K562 (cell line): Measurements from ENCODE around the gene SETD5. TPM values are rescaled to one million over a fixed set of nuclear protein-coding genes. Genes with fewer than 3 reads are reported as not detected.
A peak's percentile ranks its signal among the peaks of the same experiment; 100 is the strongest.

Source experiments
- ATAC-seq: fragments of 200-7000 bp; cut with Tn5 transposase; 3 replicates; pipeline ENCODE4 v1.9.1; 2020; ENCODE audit warnings: moderate library complexity
- BruUV-seq: library from RNA; stranded (reverse); fragments of 400-500 nt; replicated peaks from 2 replicates; lab custom pipeline; 2021; lab: Mats Ljungman, UMichigan
- CTCF ChIA-PET: fragments of 300-600 bp; formaldehyde crosslinking; extraction: SDS; loops from one replicate; lab custom pipeline; 2021; ENCODE audit warnings: low intra/inter-chr PET ratio; lab: Yijun Ruan, JAX
- POLR2A ChIA-PET: fragments of 300-600, 350-650 bp; sonication (Branson Sonifier 250); formaldehyde crosslinking; extraction: SDS; loops from one replicate; lab custom pipeline; 2021; ENCODE audit warnings: antibody characterized with exemption, inconsistent platforms; lab: Yijun Ruan, JAX
- DNase-seq, 4 experiments: peaks; one replicate each; pipeline versions ENCODE4 v3.0.0 to v3.0.0-alpha.2; 2011 to 2018; ENCODE audit warnings: low spot score in 3 of 4, mixed read lengths in 3 of 4; ENCODE audit errors: extremely low read depth in 1 of 4
- FAIRE-seq: peaks from 2 replicates; lab custom pipeline; 2011; peaks lifted over from hg19 to GRCh38; lab: Jason Lieb, UNC
- H2AFZ ChIP-seq: 2 replicates; pipeline ENCODE4 v1.6.0; 2011; ENCODE audit warnings: low read depth, low read length, control low read depth, inconsistent platforms
- H3K27ac ChIP-seq: fragments of 200-600 bp; 3 replicates; pipeline ENCODE4 v1.8.0; 2011; ENCODE audit warnings: low read depth, mild to moderate bottlenecking, control low read depth, inconsistent platforms, low read length, moderate library complexity, mixed read lengths; ENCODE audit errors: extremely low read depth
- H3K27me3 ChIP-seq, 2 experiments: fragments of 300-600 bp in 1 of 2; 2 replicates in 1 of 2; 3 replicates in 1 of 2; pipeline versions ENCODE4 v1.6.0 to v1.8.0; 2011; ENCODE audit warnings: inconsistent platforms in 2 of 2, low read length in 2 of 2, mild to moderate bottlenecking in 1 of 2, mixed read lengths in 1 of 2, moderate library complexity in 1 of 2; ENCODE audit not compliant: control insufficient read depth in 2 of 2, insufficient read depth in 2 of 2
- H3K36me3 ChIP-seq: fragments of 300-600 bp; 3 replicates; pipeline ENCODE4 v1.8.0; 2011; ENCODE audit warnings: mild to moderate bottlenecking, low read length, inconsistent platforms; ENCODE audit not compliant: control insufficient read depth, insufficient read depth
- H3K4me1 ChIP-seq, 2 experiments: fragments of 200-600 bp in 1 of 2; replicated peaks in 1 of 2; 2 replicates in 1 of 2; 3 replicates in 1 of 2; pipeline versions ENCODE4 v1.5.1 to v1.8.0; 2011; ENCODE audit warnings: inconsistent platforms in 2 of 2, low read length in 2 of 2, mild to moderate bottlenecking in 1 of 2, mixed read lengths in 1 of 2, moderate library complexity in 1 of 2; ENCODE audit not compliant: control insufficient read depth in 2 of 2, insufficient read depth in 2 of 2
- H3K4me2 ChIP-seq: 2 replicates; pipeline ENCODE4 v1.6.1; 2011; ENCODE audit warnings: low read length, control low read depth, inconsistent platforms, mixed read lengths; ENCODE audit not compliant: insufficient read depth
- H3K4me3 ChIP-seq: fragments of 200-600 bp; sonication (generic), shearing (Covaris generic); 2 replicates; pipeline ENCODE4 v1.5.1; 2016; ENCODE audit warnings: control low read depth, inconsistent platforms
- H3K79me2 ChIP-seq: fragments of 200-600 bp; 3 replicates; pipeline ENCODE4 v1.8.0; 2011; ENCODE audit warnings: low read length, inconsistent platforms; ENCODE audit not compliant: control insufficient read depth, insufficient read depth
- H3K9ac ChIP-seq, 2 experiments: 2 replicates each; pipeline versions ENCODE4 v1.6.0 to v1.6.1; 2011; ENCODE audit warnings: low read depth in 2 of 2, low read length in 2 of 2, control low read depth in 1 of 2, inconsistent platforms in 1 of 2, mild to moderate bottlenecking in 1 of 2, mixed read lengths in 1 of 2; ENCODE audit not compliant: insufficient read depth in 1 of 2
- H3K9me1 ChIP-seq: one replicate; pipeline ENCODE4 v1.6.0; 2011; ENCODE audit warnings: inconsistent platforms, mild to moderate bottlenecking, low read length, moderate library complexity; ENCODE audit not compliant: control insufficient read depth, insufficient read depth
- H3K9me3 ChIP-seq: replicated peaks from 2 replicates; pipeline ENCODE4 v1.5.1; 2011; ENCODE audit warnings: low read depth, low read length, inconsistent platforms; ENCODE audit not compliant: control insufficient read depth, insufficient read depth
- H4K20me1 ChIP-seq: replicated peaks from 2 replicates; pipeline ENCODE4 v1.6.1; 2011; ENCODE audit warnings: low read length, inconsistent platforms, mixed read lengths; ENCODE audit not compliant: control insufficient read depth, insufficient read depth
- CREB5 ChIP-seq: fragments of 250-450 bp; sonication (Bioruptor Pico); IDR thresholded peaks from 2 replicates; pipeline ENCODE4 v1.5.0; 2020; ENCODE audit warnings: mild to moderate bottlenecking
- CXXC5 ChIP-seq: fragments of 250-450 bp; sonication (Bioruptor Pico); IDR thresholded peaks from 2 replicates; pipeline ENCODE4 v1.8.0; 2022; ENCODE audit warnings: inconsistent platforms, mild to moderate bottlenecking, moderate library complexity
- E2F1 ChIP-seq: sonication (generic); formaldehyde crosslinking; IDR thresholded peaks from 2 replicates; pipeline ENCODE4 v1.8.1; 2023; ENCODE audit warnings: mild to moderate bottlenecking, missing genetic modification reagents, moderate library complexity
- HCFC1 ChIP-seq: IDR thresholded peaks from 2 replicates; pipeline ENCODE4 v1.6.1; 2012; ENCODE audit warnings: low read depth, low read length, improper control_type of control experiment
- HDAC3 ChIP-seq: fragments of 450-650 bp; IDR thresholded peaks from 2 replicates; pipeline ENCODE4 v1.6.1; 2018; ENCODE audit warnings: borderline replicate concordance, mild to moderate bottlenecking, moderate library complexity; ENCODE audit not compliant: partially characterized antibody
- ILK ChIP-seq: fragments of 450-650 bp; IDR thresholded peaks from 2 replicates; pipeline ENCODE4 v1.6.1; 2016; ENCODE audit warnings: missing genetic modification characterization, low read depth, mild to moderate bottlenecking, missing compliant biosample characterization, moderate library complexity, borderline replicate concordance
- MTA1 ChIP-seq: fragments of 450-650 bp; IDR thresholded peaks from 2 replicates; pipeline ENCODE4 v1.6.1; 2017; ENCODE audit warnings: borderline replicate concordance
- RBM15 ChIP-seq: fragments of 200-400 bp; formaldehyde crosslinking; IDR thresholded peaks from 2 replicates; pipeline ENCODE4 v1.6.1; 2018; ENCODE audit warnings: mild to moderate bottlenecking, low read length, moderate library complexity; ENCODE audit not compliant: insufficient read depth
- RFX1 ChIP-seq: fragments of 450-650 bp; IDR thresholded peaks from 2 replicates; pipeline ENCODE4 v1.6.1; 2016; ENCODE audit warnings: mild to moderate bottlenecking, moderate library complexity
- ZHX1 ChIP-seq: fragments of 150-350 bp; conservative IDR thresholded peaks from 2 replicates; pipeline ENCODE4 v1.6.1; 2014; ENCODE audit warnings: low read length
- ZNF408 ChIP-seq: fragments of 250-450 bp; sonication (Bioruptor Pico); IDR thresholded peaks from 2 replicates; pipeline ENCODE4 v1.4.0; 2020; ENCODE audit warnings: low read depth, mild to moderate bottlenecking, moderate library complexity
- WGBS: fragments of 100-300 bp; shearing (Covaris generic); methylation state at CpG from one replicate; pipeline ENCODE4 v1.1.6; 2016; ENCODE audit warnings: low coverage, mixed read lengths; ENCODE audit not compliant: insufficient coverage; ENCODE audit errors: missing lambda C conversion rate; 5-methylcytosine and 5-hydroxymethylcytosine counted together
- in situ Hi-C: fragments of 300-500 bp; cut with MboI; formaldehyde crosslinking; loops from 4 replicates; pipeline ENCODE4 v1.15.0; 2018; ENCODE audit warnings: inconsistent platforms, mixed read lengths
- intact Hi-C: fragments of 100-400 bp; cut with micrococcal nuclease; formaldehyde crosslinking; loops from 2 replicates; pipeline ENCODE4 v1.14.2; 2022
- polyA plus RNA-seq, 8 experiments: library from polyadenylated mRNA; depleted of rRNA in 4 of 8; stranded (reverse) in 5 of 8; unstranded in 3 of 8; fragments of >200 nt; fragmentation: Nextera tagmentation in 2 of 8; fragmentation: Illumina TruSeq in 1 of 8; extraction: Ambion mirVana in 2 of 8; extraction: Trizol in 1 of 8; gene quantifications; 2 replicates each; pipeline versions ENCODE4 v1.2.1 to v1.2.3, GENCODE V29; 2011 to 2014; ENCODE audit warnings: inconsistent platforms in 1 of 8, missing spikeins in 1 of 8
- total RNA-seq, 7 experiments: library from RNA; depleted of rRNA in 6 of 7; stranded (reverse); fragments of >200 nt in 6 of 7; fragmentation: Illumina TruSeq in 2 of 7; extraction: Trizol in 2 of 7; gene quantifications; 2 replicates each; pipeline versions ENCODE4 v1.2.1 to v1.2.3, GENCODE V29; 2011 to 2021; ENCODE audit warnings: low replicate concordance in 1 of 7

Gene SETD5
- total and polyA plus RNA-seq, 9 of the 15 experiments (the other 6 are each of a cell fraction or from before 2014, with no cell fraction given), result 20.8 to 135 (median 87.2) TPM

- FAIRE-seq, result peak; percentile 97
- H3K4me1 ChIP-seq, result peaks cover 0 to 30% of the 10 kb centered on the region in 2 experiments; a peak in 4 of 5 replicates
- TF ChIP-seq ILK, result no peak
- peak; percentile 75; the same call in 1 of the 2 replicates for TF ChIP-seq CREB5
- peak; percentile 67 for TF ChIP-seq RFX1
- TF ChIP-seq CXXC5 (CRISPR knock-in tag), result peak; percentile 98
- peak; percentile 59 for TF ChIP-seq HDAC3
- TF ChIP-seq HCFC1, result peak; percentile 13
- TF ChIP-seq MTA1, result no peak
- 0 out of 2 replicates have a peak, but pooled peaks have one; percentile 31 for TF ChIP-seq ZHX1
- no peak for TF ChIP-seq RBM15
- no peak for TF ChIP-seq ZNF408
- TF ChIP-seq E2F1, result no peak
Observed at GRCh38 chr3:9396632-9397331, 633 bp upstream of the SETD5 start.

More at GRCh38 chr3:9396632-9397331, 633 bp upstream of the SETD5 start:
- ChIA-PET CTCF (no interaction called here), POLR2A (interaction anchor here (0.5 to 7.7 kb wide), 42 partner anchors 7 to 1732 kb away, joined by 3 to 150 read pairs (median 4); partner anchors contain the start of genes ARPC4, BRPF1 and THUMPD3)
- no peaks in the 10 kb centered on the region for H3K27me3 ChIP-seq
- H3K9ac ChIP-seq, result peak overlapping the region; percentile 93 to 97
- ATAC-seq, result peak; percentile 80
- peak overlapping the region; percentile 96 for H3K27ac ChIP-seq
- intact Hi-C loops (loop anchor here (1.0 to 5.0 kb wide), 3 partner anchors 26 to 251 kb away; partner anchors contain the start of genes MTMR14 and THUMPD3), in situ Hi-C loops (no loop called here)
- DNase-seq, result peak; percentile 91 to 100 (median 94)
- WGBS, result under 1% methylated on average over 51 of the region's 71 CpGs
- no peaks in the 10 kb centered on the region for H3K9me3 ChIP-seq
- peaks cover 44% of the 10 kb centered on the region for H4K20me1 ChIP-seq
- H3K9me1 ChIP-seq, result no peaks in the 10 kb centered on the region
- peak overlapping the region; percentile 74 for H3K4me3 ChIP-seq
- BruUV-seq, result no TSS peak
- H3K36me3 ChIP-seq, result peaks cover 44% of the 10 kb centered on the region
- peaks cover 88% of the 10 kb centered on the region for H3K79me2 ChIP-seq
- peak overlapping the region; percentile 83 for H3K4me2 ChIP-seq
- peak overlapping the region; percentile 57; the same call in 1 of the 2 replicates for H2AFZ ChIP-seq
